ENCODE data around the gene SLC48A1. TPM values are rescaled to one million over a fixed set of nuclear protein-coding genes. Genes with fewer than 3 reads are reported as not detected.

Gene SLC48A1
- total and polyA plus RNA-seq, 2 donors (not counting 3 experiments of a cell fraction or from before 2014, with no cell fraction given) = 17.3 to 20.3 TPM

- H3K9me3 ChIP-seq (replicated peaks; ENCODE audit: control insufficient read depth, insufficient read depth, low read length) = no peaks in the 10 kb centered on the region
- H3K9ac ChIP-seq (replicated peaks; ENCODE audit: extremely low read depth, insufficient read depth, low read length) = peak overlapping the region; percentile 91
- no peaks in the 10 kb centered on the region for H4K20me1 ChIP-seq (replicated peaks; ENCODE audit: control insufficient read depth, extremely low read depth, insufficient read depth, low read length)
- ChIA-PET CTCF (interaction anchor here (0.8 to 7.8 kb wide), 12 partner anchors 9 to 107 kb away, joined by 3 to 246 read pairs (median 4); partner anchors contain the start of gene RAPGEF3), POLR2A (interaction anchor here (1.1 to 3.0 kb wide), 3 partner anchors 8 to 15 kb away, joined by 3 to 17 read pairs (median 9); no protein-coding TSS in a partner anchor)
- peak overlapping the region; percentile 89 for H3K4me2 ChIP-seq (ENCODE audit: insufficient read depth, low read length)
- H2AFZ ChIP-seq (ENCODE audit: low read depth, low read length) = no peak overlapping the region
- peak; percentile 85 for FAIRE-seq
- H3K27me3 ChIP-seq (ENCODE audit: control insufficient read depth in 2 of 2, insufficient read depth in 2 of 2, low read length in 2 of 2) = no peaks in the 10 kb centered on the region
- intact Hi-C loops (cut with micrococcal nuclease) = loop anchor here (1.0 to 5.0 kb wide), 4 partner anchors 8 to 1444 kb away; partner anchors contain the start of gene SLC38A2
- H3K4me1 ChIP-seq (ENCODE audit: control insufficient read depth, extremely low read depth, insufficient read depth, low read length) = peaks cover 75% of the 10 kb centered on the region
- peak overlapping the region; percentile 87 for H3K27ac ChIP-seq (ENCODE audit: insufficient read depth, low read depth, low read length)
- H3K36me3 ChIP-seq (ENCODE audit: control insufficient read depth in 2 of 2, extremely low read depth in 1 of 2, insufficient read depth in 2 of 2, low read length in 2 of 2) = peaks cover 4 to 7% of the 10 kb centered on the region in 2 experiments
- no peaks in the 10 kb centered on the region for H3K9me1 ChIP-seq (replicated peaks; ENCODE audit: control insufficient read depth, extremely low read depth, insufficient read depth, low read length)
- BruUV-seq (replicated peaks) = no TSS peak
- peaks cover 79% of the 10 kb centered on the region for H3K79me2 ChIP-seq (ENCODE audit: control insufficient read depth, insufficient read depth, low read length)
- dilution Hi-C loops (cut with MboI; ENCODE audit: extremely low pct_ligation_motif_present, low sequenced_read_pairs) = no loop called here
- H3K4me3 ChIP-seq (replicated peaks in 1 of 3; ENCODE audit: insufficient read depth in 1 of 3, low read depth in 1 of 3, low read length in 3 of 3) = peak overlapping the region; percentile 1 to 85 (median 79)
- peak; percentile 90 for DNase-seq (ENCODE audit: low read depth, low spot score)
- TF ChIP-seq FOS (IDR thresholded peaks at IDR 0.05; ENCODE audit: borderline replicate concordance, insufficient read depth, low read length) (no peak), CTCF (IDR thresholded peaks at IDR 0.05; ENCODE audit: extremely low read depth in 1 of 2, insufficient read depth in 1 of 2, low read depth in 1 of 2, low read length in 2 of 2) (no peak), MAX (IDR thresholded peaks at IDR 0.05; ENCODE audit: insufficient read depth, insufficient read length) (no peak), MYC (IDR thresholded peaks at IDR 0.05; ENCODE audit: low read depth, low read length) (no peak), POLR2AphosphoS5 (IDR thresholded peaks at IDR 0.05; ENCODE audit: insufficient read depth, low read depth, low read length) (no peak), GATA2 (IDR thresholded peaks at IDR 0.05; ENCODE audit: insufficient read depth, insufficient read length, low read depth, low read length) (no peak), EZH2 (IDR thresholded peaks at IDR 0.05; ENCODE audit: borderline replicate concordance, low read depth, low read length, severe bottlenecking) (no peak), JUN (IDR thresholded peaks at IDR 0.05; ENCODE audit: borderline replicate concordance, insufficient read depth, insufficient read length, low read depth) (no peak), POLR2A (IDR thresholded peaks at IDR 0.05; ENCODE audit: low read depth, low read length) (no peak)
These were observed 43.6 kb downstream of the SLC48A1 start for GRCh38 chr12:47816403-47817271.

Measured in endothelial cell of umbilical vein (primary cell).